ENCODE measurements around the gene PRKD2.

DNA sequence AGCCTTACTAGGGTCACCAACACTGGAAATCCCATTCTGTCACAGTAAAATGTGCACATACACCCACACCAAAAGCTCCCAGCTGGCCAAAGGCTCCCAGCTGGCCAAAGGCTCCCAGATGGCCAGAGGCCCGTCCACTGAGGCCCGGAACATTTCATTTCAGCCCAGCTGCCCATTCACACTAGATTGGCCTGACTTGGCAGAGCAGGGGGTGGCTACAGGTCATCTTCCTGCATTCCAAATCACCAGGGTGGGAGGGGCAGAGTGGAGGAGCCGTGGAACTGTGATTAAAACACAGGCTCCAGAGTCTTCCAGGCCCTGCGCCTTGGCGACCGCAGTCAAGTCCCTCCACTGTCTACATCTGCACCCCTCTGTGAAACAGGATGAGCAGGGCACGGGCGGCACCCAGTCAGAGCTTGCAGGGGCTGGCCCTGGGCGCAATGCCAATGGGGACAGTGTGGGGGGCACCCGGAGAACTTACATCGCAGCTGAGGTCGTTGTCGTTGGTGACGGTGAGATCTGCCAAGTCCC lies 10.1 kb upstream of the PRKD2 start:
- TF ChIP-seq CTCF (IDR thresholded peaks at IDR 0.05; ENCODE audit: poor library complexity, severe bottlenecking) (no peak), MXI1 (conservative IDR thresholded peaks at IDR 0.05; ENCODE audit: poor library complexity, severe bottlenecking) (no peak), REST (IDR thresholded peaks at IDR 0.05; ENCODE audit: borderline replicate concordance) (no peak), EP300 (conservative IDR thresholded peaks at IDR 0.05; ENCODE audit: poor library complexity, severe bottlenecking) (no peak), POLR2AphosphoS5 (IDR thresholded peaks at IDR 0.05) (no peak), TAF1 (IDR thresholded peaks at IDR 0.05; ENCODE audit: low read depth) (no peak), EZH2 (IDR thresholded peaks at IDR 0.05; ENCODE audit: borderline replicate concordance, insufficient read depth, low read length, poor library complexity, severe bottlenecking) (no peak), RAD21 (conservative IDR thresholded peaks at IDR 0.05) (no peak)
